Stimulated activated CD4-positive, alpha-beta T cell treated with anti-CD3 and anti-CD28 coated beads, Interleukin-1b, Interleukin-23, amount 100 ng/mL, for 4 hours (primary cell): Measurements from ENCODE around the gene SUSD6.
A peak's percentile ranks its signal among the peaks of the same experiment; 100 is the strongest.
"Not testable (repeated sequence)": the region's sequence is repeated elsewhere in the genome, so short reads cannot be mapped to it uniquely, and the experiment has no call there.

Experiments
- DNase-seq, 2 donors: peaks; one replicate each; pipeline ENCODE4 v3.0.0-alpha.2; 2020; ENCODE audit warnings: low read depth in 2 of 2

Gene SUSD6

DNA sequence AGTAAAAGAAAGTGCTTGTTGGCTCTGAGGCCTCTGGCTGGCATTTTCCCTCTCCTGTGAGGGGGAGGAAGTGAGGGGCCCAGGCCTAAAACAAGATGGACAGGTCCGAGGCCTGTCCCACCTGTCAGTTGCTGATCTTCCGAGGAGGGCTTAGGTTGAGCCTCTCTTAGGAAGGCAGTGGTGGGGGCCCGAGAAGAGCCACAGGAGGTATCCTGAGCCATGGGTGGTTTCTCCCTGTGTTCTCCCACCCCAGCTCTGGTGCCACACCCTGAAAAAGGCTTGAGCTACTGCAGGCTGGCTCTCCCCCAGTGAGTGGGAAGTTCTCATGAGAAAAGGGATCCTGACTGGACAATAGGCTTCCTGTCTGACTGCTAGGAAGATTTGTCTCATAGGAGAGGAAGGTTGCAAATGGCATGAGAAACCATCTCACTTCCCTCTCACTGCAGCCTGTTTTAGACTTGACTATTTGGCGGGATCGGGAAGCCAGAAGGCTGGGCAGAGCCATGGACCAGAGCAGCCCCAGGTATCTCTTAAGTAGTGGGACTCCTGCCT, 83.4 kb downstream of the SUSD6 start:
- no peak for DNase-seq

DNA sequence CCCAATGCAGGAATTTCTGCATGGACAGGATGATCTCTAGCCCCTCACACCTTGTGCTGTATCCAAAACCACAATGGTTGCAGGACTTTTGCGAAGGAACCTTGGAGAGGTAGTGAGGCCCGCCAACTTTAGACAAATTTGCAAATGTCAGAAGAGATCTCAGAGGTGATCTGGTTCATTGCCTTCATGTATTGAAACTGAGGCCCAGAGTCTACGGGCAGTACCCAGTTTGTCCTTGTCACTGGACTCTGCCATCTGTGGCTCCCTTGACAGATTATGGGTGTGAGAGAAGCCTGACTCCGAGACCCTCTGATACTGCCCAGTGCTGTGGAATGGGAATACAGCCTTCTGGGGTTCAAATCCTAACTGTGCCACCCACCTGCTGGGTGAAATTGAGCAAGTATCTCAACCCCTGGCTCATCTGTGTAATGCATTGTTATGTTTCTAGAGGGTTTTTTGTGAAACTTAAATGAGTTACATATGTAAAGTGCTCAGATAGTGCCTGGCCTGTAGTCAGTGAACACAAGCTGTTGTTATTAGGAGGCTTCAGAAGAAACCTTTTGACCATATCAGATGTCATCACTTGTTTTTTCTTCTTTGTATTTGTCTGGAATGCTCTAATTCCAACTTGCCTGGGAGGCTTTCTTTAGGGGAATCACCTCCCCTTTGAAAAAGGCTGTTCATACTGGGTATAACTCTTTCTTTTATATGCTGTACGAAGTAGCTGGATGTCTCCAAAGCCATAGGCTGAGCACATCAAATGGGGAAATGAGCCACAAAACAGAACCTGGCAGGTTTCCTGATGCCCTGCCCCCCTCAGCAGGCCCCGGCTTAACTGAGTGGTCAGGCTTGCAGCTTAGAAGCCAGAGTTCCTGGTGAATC, 84.2 kb downstream of the SUSD6 start:
- DNase-seq, result no peak

DNA sequence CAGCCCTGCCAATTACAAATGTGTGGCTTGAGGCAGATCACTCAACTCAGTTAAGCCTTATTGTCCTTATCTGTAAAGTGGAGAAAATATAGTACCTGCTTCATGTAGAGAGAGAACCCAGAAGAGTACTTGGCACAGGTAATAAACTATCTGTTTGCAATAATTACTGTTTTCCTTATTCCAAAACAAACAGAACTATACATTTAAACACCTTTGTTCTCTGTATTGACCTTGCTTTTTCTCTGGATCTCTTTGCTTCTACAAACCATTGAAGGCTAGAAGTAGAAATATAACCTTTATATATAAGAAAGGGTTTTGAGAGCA, 84.8 kb downstream of the SUSD6 start:
- no peak for DNase-seq

DNA sequence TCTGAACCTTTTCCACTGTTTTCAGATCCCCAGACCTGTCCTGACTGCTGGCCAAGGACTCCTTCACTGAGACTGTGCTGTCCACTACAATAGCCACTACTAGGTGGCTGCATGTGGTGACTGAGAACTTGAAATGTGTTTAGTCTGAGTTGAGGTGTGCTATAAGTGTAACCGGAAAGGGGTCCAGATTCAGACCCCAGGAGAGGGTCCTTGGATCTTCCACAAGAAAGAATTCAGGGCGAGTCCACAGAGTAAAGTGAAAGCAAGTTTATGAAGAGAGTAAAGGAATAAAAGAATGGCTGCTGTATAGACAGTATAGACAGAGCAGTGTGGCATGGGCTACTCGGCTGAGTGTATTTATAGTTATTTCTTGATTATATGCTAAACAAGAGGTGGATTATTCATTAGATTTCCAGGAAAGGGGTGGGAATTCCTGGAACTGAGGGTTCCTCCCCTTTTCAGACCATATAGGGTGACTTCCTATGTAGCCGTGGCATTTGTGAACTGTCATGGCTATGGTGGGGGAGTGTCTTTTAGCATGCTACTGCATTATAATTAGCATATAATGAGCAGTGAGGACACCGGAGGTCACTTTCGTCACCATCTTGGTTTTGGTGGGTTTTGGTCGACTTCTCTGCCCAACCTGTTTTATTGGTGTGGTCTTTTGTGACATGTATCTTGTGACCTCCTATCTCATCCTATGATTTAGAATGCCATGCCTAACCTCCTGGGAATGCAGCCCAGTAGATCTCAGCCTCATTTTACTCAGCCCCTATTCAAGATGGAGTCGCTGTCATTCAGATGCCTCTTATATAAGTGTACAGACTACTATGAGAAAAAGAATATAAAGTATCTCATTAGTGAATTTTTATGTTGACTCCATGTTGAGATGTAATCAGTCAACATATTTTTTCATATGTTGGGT, 85.5 kb downstream of the SUSD6 start:
- peak in 1 of 2 donors; percentile 41 for DNase-seq

DNA sequence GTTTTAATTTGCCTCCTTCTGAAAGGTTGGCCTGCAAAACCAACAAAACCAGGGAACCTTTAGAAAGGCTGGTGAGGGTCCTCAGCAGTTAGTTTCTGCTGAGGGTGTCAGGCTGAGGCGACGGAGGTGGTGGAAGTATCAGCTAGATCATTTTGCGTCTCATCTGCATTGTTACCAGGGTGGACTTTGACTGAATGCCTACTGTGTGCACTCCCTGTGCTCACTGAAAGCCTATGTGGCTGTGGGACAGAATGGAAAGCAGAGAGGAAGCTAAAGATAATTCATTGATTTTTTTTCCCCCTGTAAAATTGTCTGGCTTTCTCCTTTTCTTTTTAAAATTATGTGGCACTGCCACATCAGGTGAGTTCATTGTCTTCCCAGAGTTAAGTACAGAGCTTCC, 87.2 kb downstream of the SUSD6 start:
- DNase-seq, result no peak

DNA sequence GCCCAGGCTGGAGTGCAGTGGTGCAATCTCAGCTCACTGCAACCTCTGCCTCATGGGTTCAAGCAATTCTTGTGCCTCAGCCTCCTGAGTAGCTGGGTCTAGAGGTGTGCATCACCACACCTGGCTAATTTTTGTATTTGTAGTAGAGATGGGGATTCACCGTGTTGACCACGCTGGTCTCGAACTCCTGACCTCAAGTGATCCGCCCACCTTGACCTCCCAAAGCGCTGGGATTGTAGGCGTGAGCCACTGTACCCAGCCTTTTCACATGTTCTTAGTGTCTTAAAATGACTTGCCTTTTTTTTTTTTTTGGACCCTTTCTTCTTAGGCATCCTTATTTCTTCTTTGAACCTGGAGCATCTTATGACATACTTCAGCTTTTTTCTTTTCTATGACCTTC, 87.8 kb downstream of the SUSD6 start:
- DNase-seq, result not testable (repeated sequence)

DNA sequence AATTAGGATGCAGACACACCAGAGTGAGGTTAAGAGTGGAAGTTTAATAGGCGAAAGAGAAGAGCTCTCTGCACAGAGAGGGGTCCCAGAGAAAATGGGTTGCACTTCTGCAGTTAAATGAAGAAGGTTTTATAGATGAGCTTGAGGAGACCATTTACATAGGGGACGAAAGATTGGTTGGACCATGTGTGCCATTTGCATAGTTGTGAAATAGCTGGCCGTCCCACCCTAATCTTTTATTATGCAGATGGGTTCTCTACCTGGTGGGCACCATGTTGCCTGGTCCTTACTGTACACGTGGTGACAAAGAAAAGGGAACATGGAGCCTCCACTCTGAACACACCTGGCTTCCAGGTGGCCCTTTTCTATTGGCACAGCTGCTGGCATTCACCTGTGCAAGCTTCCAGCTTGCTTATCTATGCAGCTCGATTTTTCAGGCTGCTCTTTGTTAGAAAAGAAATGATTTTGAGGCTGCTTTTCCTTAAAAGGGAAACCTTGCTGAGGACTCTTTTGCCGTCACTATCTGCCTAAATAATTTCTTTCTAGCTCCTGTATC, 88.4 kb downstream of the SUSD6 start:
- no peak for DNase-seq

DNA sequence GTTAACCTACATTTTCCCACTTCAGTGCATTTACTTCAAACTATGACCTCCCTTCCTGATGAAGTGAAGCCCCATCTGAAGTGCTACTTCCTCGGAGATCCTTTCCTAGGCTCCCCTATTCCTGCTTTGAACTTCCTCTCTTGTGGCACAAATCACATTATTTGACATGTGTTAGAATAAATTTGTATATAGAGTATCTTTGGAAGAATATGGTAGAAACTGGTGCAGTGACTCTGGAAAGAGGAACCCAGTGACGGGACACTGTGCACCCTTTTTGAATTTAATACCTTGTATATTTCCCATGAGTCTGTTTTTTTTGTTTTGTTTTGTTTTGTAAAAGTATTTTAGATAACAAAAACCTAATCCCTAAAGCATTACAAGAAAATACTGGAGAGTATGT, 89.2 kb downstream of the SUSD6 start:
- no peak for DNase-seq

DNA sequence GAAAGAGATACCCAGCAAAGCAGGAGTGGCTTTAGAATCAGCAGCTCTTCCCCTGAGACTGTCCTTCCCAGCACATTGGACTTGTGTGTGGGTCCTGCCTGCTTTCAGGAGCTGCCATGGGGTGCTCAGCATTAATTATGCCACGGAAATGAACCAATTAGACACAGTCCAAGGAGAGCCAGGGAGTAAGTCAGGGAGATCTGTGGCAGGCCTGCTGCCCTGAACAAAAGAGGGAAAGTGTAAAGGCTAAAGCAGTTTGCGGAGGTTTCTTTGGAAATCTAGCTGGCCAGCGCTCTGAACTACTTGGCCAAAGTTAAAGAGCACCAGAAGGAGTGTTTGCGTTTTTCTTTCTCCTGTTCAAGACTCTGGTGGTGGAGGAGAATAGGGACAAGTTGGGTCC, 89.9 kb downstream of the SUSD6 start:
- DNase-seq, result no peak

DNA sequence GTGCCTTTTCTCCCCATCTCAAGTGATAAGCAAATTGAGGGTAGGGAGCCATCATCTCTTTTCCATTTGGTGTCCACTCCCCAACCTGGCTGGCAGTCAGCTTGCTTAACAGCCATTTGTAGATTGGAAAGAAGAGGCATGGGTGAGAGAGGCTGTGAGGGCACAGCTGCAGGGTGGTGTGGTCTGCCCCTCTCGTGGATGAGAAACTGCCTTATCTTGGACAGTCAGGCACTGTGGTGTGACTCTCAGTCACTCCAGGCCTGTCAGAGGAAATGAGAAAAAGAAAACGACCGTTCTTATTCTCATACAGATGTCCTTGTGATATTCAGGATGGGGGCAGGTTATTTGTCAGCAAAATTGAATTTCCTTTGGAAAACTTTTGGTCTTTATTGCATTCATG, 90.5 kb downstream of the SUSD6 start:
- DNase-seq, result no peak

DNA sequence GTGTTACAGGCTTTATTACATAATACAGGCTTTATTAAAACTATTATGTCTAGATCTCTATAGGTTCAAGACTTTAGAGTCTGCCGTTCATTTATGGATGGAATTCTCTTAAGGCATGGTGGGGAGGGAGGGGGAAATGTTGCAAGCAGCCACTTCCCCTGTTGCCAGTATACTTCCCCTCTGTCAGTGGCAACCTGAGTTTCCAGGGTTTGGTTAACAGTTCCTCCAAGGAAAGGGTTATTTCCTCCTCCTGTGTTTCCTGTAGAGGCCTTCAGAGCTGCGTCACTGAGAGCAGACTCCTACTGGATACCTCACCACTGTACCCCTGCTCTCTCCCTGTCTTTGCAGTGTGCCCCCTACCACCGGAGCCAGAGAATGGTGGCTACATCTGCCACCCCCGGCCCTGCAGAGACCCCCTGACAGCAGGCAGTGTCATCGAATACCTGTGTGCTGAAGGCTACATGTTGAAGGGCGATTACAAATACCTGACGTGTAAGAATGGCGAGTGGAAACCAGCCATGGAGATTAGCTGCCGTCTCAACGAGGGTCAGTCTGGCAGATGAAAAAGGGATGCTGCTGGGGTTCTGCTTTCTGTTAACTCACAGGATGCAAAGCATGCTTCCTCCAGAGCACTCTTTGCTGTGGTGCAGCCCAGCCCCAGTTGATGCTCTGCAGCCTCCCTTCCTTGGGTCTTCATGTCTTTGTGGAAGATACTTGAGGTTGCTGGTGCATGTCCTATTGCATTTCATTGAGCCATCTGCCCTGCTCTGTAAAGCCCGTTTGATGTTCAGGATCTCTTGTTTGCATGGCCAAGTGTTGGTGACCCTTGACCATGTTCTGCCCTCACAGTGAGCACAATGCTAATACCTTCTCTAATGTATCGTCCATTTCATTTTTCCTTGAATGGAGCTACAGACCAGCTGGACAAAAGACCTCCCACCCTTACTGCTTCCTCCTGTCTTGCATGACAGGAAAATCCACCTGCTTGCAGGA, 91.9 kb downstream of the SUSD6 start:
- no peak for DNase-seq

DNA sequence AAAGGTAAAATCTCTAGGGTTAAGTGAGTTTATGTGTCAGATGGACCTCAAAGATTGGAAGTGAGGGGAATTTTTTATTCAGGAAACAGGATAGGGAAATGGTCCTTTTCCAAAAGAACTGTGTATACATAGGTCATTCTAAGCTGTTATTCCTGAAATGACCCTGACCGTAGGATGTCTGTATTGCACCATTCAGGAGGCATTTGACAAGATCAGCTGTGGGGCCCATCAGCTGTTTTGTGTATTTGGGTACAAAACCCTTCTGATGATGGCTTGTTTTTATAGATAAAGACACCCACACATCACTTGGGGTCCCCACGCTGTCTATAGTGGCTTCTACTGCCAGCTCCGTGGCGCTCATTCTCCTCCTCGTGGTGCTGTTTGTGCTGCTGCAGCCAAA, 92.9 kb downstream of the SUSD6 start:
- no peak for DNase-seq

DNA sequence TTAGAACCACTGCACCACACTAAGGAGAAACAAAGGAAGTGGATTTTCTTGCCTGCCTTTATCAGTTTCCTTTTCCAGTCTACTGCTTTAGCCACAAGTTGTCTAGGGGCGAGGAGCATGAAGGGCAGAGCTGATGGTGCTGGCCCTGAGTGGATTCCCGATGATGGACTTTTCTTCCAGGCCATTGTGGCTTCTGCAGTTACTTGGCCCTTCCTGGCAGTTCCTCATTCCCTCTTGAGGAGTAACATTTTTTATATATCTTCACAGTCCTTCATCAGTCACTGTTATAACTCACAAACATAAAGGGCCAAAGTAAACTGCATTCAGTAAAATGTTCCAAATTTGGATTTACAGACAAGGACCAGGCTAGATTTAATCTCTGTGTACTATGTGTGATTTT, 94.3 kb downstream of the SUSD6 start:
- DNase-seq, result no peak

DNA sequence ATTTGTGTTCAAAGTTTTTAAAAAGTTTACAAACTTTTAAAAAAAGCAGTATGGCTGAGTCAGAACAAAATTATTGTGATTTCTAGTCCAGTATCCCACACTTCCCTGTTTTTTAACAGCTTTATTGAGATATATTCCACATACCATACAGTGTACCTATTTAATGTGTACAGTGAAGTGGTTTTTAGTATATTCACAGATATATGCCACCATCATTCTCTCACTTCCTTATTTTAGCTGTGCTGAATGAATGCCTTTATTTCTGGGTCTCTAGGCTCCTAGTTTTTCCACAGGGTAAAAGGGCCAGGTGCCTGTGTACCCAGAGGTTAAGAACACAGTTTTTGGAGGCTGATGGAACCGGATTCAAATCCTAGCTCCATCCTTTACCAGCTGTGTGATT, 96.7 kb downstream of the SUSD6 start:
- no peak for DNase-seq

DNA sequence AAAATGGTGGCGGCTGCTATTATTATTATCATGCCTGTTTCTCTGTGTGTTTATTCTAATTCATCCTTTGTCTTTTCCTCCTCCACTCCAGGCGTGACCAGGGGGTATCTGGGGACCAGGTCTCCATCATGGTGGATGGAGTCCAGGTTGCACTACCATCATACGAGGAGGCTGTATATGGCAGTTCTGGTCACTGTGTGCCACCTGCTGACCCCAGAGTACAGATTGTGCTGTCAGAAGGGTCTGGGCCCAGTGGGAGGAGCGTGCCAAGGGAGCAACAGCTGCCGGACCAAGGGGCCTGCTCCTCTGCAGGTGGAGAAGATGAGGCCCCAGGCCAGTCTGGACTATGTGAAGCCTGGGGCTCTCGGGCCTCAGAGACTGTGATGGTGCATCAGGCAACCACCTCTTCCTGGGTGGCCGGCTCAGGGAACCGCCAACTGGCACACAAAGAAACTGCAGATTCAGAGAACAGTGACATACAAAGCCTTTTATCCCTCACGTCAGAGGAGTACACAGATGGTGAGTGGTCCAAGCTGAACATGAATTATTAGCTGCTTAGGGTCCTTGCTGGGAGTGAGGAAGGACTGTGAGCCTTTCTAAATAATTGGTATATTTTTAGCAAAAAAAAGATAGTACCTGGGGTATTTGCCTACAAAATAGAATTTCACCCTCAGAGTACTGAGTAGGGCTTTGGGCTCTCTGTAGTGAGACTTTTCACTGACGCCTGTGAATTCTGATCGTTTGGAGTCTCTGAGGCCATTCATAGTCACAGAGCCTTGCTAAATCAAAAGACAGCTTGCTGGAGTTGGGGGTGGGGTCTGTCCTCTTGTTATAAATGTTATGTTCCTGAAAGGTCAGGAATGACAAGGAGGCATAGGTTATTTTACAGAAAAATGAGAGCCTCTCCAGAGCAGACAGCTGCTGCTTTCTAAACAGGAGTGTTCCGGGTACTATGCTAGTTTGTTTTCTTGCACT, 97.5 kb downstream of the SUSD6 start:
- no peak for DNase-seq

DNA sequence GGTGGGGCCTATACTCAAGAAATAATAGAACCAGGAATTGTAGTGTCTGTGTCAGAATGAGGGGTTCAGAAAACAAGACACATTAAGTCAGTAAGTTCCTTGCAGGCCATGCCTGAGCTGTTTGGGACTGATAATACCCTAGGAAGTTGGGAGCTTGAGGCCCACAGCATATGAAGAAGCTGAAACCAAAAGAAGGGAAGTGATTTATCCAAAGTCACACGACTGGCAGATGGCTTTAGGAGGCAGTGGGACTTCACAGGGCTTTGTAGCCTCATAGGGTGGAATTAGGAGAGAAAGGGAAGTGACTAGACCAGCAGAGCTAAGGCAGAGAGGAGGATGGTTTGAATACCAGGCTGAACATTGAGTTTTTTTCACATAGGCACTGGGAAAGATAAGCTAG, 99.0 kb downstream of the SUSD6 start:
- no peak for DNase-seq

DNA sequence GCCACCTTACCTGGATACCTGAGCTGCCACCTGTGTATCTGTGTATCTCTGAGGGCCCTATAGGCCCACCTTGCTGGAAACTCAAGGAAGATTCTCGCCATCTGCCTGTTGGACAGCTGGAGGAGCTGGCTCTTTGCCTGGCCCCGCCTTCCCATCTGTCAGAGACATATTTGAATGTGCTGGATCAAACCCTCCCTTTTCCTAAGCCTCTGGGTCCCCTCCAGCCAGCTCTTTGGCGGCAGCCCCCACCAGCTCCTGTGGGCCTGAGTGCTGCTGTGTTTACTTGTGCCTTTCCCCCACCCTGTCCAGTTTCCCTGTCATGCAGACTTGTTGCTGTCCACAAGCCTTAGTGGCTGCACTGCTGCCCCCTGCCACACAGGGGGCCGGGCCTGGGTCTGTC, 99.7 kb downstream of the SUSD6 start:
- no peak for DNase-seq

DNA sequence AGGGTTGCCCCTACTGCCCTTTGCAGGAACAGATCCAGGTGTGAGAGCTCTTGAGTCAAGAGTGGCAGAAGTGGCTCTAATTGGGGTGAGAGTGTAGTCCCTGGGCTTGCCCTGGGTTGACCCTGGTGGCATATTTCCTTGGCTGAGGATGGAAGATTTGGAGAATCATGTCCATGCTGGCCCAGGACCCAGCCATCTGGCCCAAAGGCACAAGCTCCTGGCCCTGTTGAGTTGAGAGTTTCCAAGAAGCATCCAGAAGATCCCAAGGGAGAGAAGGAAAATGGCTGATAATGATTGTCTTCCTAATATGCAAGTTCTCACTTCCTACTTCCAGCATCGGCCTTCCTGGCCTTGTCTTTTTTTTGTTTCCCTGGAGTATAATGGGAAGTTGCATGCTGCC, 100.1 kb downstream of the SUSD6 start:
- no peak for DNase-seq

DNA sequence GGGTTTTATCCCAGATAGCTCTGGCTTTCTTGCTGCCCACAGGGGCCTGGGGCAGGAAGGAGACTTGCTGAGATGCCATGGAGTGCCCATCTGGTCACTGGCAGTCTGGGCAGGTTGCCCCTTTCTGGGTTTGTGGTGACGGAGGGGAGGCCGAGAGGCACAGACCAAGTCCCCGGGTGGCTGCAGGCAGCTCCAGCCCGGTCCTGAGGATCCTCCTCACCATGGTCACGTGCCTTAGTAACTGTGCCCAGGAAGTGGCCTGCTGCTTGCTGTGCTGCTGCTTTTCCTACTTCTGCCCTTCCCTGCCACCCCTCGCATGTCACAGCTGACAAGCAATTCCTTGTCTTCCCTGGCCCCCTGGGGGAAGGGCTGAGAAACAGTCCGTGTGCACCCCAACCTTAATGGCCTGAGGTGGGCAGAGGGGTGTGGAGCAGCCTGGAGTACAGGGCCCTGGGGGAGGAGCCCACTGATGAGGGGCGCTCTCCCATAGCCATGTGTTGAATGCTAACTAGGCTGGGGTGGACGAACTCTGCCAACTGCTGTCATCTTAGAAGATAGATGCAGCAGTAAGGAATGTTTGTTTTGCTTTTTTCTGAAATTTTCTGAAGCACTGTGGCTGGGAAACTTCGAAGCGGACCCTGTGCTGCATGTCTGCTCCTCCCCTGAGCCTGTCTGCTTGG, 100.6 kb downstream of the SUSD6 start:
- no peak for DNase-seq
